Panc1 (cell line): ENCODE measurements around the gene DENND6B. TPM values are rescaled to one million over a fixed set of nuclear protein-coding genes. Genes with fewer than 3 reads are reported as not detected.

Experiments used
- ATAC-seq: fragments of 200-7000 bp; cut with Tn5 transposase; 2 replicates; pipeline ENCODE4 v1.9.1; 2020; ENCODE audit warnings: mild to moderate bottlenecking, moderate library complexity
- BruUV-seq: library from RNA; stranded (reverse); fragments of 400-500 nt; replicated peaks from 2 replicates; lab custom pipeline; 2021; lab: Mats Ljungman, UMichigan
- CTCF ChIA-PET: fragments of 300-600 bp; sonication (Branson Sonifier 250); formaldehyde crosslinking; loops from one replicate; lab custom pipeline; 2022; ENCODE audit warnings: antibody characterized with exemption; lab: Charles Lee
- POLR2A ChIA-PET: fragments of 300-600 bp; sonication (Branson Sonifier 250); formaldehyde crosslinking; loops from one replicate; lab custom pipeline; 2022; ENCODE audit warnings: antibody characterized with exemption; lab: Charles Lee
- DNase-seq: peaks from one replicate; pipeline ENCODE4 v3.0.0-alpha.2; 2010; ENCODE audit warnings: low read depth, low spot score
- H3K27ac ChIP-seq: 2 replicates; pipeline ENCODE4 v1.5.1; 2011; ENCODE audit warnings: mild to moderate bottlenecking, low read length, inconsistent platforms
- H3K27me3 ChIP-seq: fragments of 200-500 bp; sonication (Bioruptor generic); 2 replicates; pipeline ENCODE4 v1.6.0; 2014; ENCODE audit warnings: low read length, inconsistent platforms; ENCODE audit not compliant: control insufficient read depth, insufficient read depth
- H3K36me3 ChIP-seq: fragments of 200-500 bp; sonication (Bioruptor generic); 2 replicates; pipeline ENCODE4 v1.5.1; 2014; ENCODE audit warnings: inconsistent platforms, mild to moderate bottlenecking, low read length, moderate library complexity; ENCODE audit not compliant: control insufficient read depth, insufficient read depth
- H3K4me1 ChIP-seq: 2 replicates; pipeline ENCODE4 v1.5.1; 2011; ENCODE audit warnings: inconsistent platforms, mild to moderate bottlenecking, low read length, moderate library complexity; ENCODE audit not compliant: control insufficient read depth, insufficient read depth
- H3K4me3 ChIP-seq, 2 experiments: 2 replicates each; pipeline ENCODE4 v1.5.1; 2011 to 2012; ENCODE audit warnings: low read depth in 2 of 2, low read length in 2 of 2, mild to moderate bottlenecking in 2 of 2, inconsistent platforms in 1 of 2, moderate library complexity in 1 of 2
- H3K9me3 ChIP-seq: fragments of 200-500 bp; sonication (Bioruptor generic); 2 replicates; pipeline ENCODE4 v1.5.1; 2014; ENCODE audit warnings: low read depth, mild to moderate bottlenecking, inconsistent platforms, low read length, moderate library complexity; ENCODE audit not compliant: control insufficient read depth, insufficient read depth
- POLR2AphosphoS5 ChIP-seq: IDR thresholded peaks from 2 replicates; pipeline ENCODE4 v1.6.1; 2012; ENCODE audit warnings: mild to moderate bottlenecking, low read depth, low read length, moderate library complexity
- REST ChIP-seq, 2 experiments: IDR thresholded peaks; 2 replicates each; pipeline ENCODE4 v1.6.1; 2011 to 2012; ENCODE audit warnings: low read depth in 2 of 2, control low read depth in 1 of 2, low read length in 1 of 2, mild to moderate bottlenecking in 1 of 2, moderate library complexity in 1 of 2; ENCODE audit not compliant: insufficient read depth in 1 of 2
- SIN3A ChIP-seq: IDR thresholded peaks from 2 replicates; pipeline ENCODE4 v1.6.1; 2012; ENCODE audit warnings: low read depth, mild to moderate bottlenecking, low read length, moderate library complexity, borderline replicate concordance; ENCODE audit not compliant: insufficient read depth
- TCF7L2 ChIP-seq: IDR thresholded peaks from 2 replicates; pipeline ENCODE4 v1.6.1; 2011; ENCODE audit warnings: mild to moderate bottlenecking, low read depth, low read length, inconsistent platforms
- in situ Hi-C: cut with HindIII; loops from 2 replicates; pipeline ENCODE4 v1.10.0; 2016; ENCODE audit warnings: low sequenced_read_pairs, low pct_unique_long_range_greater_than_20kb
- intact Hi-C: fragments of 100-400 bp; cut with micrococcal nuclease; formaldehyde crosslinking; loops from one replicate; pipeline ENCODE4 v1.10.0; 2022; ENCODE audit not compliant: unreplicated experiment
- total RNA-seq: library from RNA; stranded (reverse); gene quantifications from one replicate; pipeline ENCODE4 v1.2.1, GENCODE V29; 2021; ENCODE audit not compliant: unreplicated experiment
- TF ChIP-seq, protein P1 (sequence below): fragments of 450-650 bp; IDR thresholded peaks from 2 replicates; pipeline ENCODE4 v1.5.1; 2017; ENCODE audit warnings: mild to moderate bottlenecking

Gene DENND6B
- total RNA-seq, 1 experiment from 2014 or later, result 5.8 TPM

GRCh38 chr22:50285568-50286229 lies 41.1 kb downstream of the DENND6B start:
- POLR2A ChIA-PET, result no interaction called here
- H3K36me3 ChIP-seq, result peaks cover 2% of the 10 kb centered on the region; the same call in 1 of the 2 replicates

GRCh38 chr22:50284479-50284878 lies 42.3 kb downstream of the DENND6B start:
- TF ChIP-seq REST (IDR thresholded peaks at IDR 0.05; ENCODE audit: insufficient read depth in 1 of 2, low read depth in 2 of 2, low read length in 1 of 2) (peak in 1 of 2 experiments; percentile 66; a peak in 1 of 4 replicates), SIN3A (no peak), TCF7L2 (no peak)
- TF ChIP-seq, protein P1, sequence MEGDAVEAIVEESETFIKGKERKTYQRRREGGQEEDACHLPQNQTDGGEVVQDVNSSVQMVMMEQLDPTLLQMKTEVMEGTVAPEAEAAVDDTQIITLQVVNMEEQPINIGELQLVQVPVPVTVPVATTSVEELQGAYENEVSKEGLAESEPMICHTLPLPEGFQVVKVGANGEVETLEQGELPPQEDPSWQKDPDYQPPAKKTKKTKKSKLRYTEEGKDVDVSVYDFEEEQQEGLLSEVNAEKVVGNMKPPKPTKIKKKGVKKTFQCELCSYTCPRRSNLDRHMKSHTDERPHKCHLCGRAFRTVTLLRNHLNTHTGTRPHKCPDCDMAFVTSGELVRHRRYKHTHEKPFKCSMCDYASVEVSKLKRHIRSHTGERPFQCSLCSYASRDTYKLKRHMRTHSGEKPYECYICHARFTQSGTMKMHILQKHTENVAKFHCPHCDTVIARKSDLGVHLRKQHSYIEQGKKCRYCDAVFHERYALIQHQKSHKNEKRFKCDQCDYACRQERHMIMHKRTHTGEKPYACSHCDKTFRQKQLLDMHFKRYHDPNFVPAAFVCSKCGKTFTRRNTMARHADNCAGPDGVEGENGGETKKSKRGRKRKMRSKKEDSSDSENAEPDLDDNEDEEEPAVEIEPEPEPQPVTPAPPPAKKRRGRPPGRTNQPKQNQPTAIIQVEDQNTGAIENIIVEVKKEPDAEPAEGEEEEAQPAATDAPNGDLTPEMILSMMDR, result no peak
- POLR2A ChIA-PET, result no interaction called here
- CTCF ChIA-PET, result no interaction called here
- Histone ChIP-seq H3K27ac (no peak overlapping the region), H3K27me3 (no peaks in the 10 kb centered on the region), H3K4me1 (peaks cover 4% of the 10 kb centered on the region; the same call in 1 of the 2 replicates), H3K36me3 (peaks cover 2% of the 10 kb centered on the region; the same call in 1 of the 2 replicates), H3K9me3 (no peaks in the 10 kb centered on the region), H3K4me3 (no peak overlapping the region)
- BruUV-seq, result no TSS peak
- ATAC-seq (no peak), DNase-seq (no peak)
- intact Hi-C loops (no loop called here), in situ Hi-C loops (no loop called here)

More at GRCh38 chr22:50285568-50286229, 41.1 kb downstream of the DENND6B start:
- ATAC-seq (no peak), DNase-seq (no peak)
- TF ChIP-seq, protein P1, result no peak
- TF ChIP-seq SIN3A (no peak), POLR2AphosphoS5 (no peak), REST (IDR thresholded peaks at IDR 0.05; ENCODE audit: insufficient read depth in 1 of 2, low read depth in 2 of 2, low read length in 1 of 2) (no peak), TCF7L2 (no peak)
- H3K27ac ChIP-seq, result no peak overlapping the region
- no peak overlapping the region for H3K4me3 ChIP-seq
- no peaks in the 10 kb centered on the region for H3K9me3 ChIP-seq
- H3K27me3 ChIP-seq, result no peaks in the 10 kb centered on the region
- CTCF ChIA-PET, result no interaction called here
- peaks cover 4% of the 10 kb centered on the region; the same call in 1 of the 2 replicates for H3K4me1 ChIP-seq
- in situ Hi-C loops, result no loop called here
- intact Hi-C loops, result no loop called here
- no TSS peak for BruUV-seq
